WTC11 (cell line): ENCODE data around the gene MCF2L2. TPM values are rescaled to one million over a fixed set of nuclear protein-coding genes. Genes with fewer than 3 reads are reported as not detected.

ENCODE experiments used
- ATAC-seq: fragments of 200-7000 bp; cut with Tn5 transposase; 2 replicates; pipeline ENCODE4 v1.10.0; 2021; ENCODE audit warnings: mild to moderate bottlenecking, moderate library complexity
- CTCF ChIA-PET: fragments of 300-600 bp; sonication (Branson Sonifier 250); formaldehyde crosslinking; loops from one replicate; lab custom pipeline; 2021; ENCODE audit warnings: antibody characterized with exemption; lab: Charles Lee
- POLR2A ChIA-PET: fragments of 350-600 bp; sonication (Branson Sonifier 250); formaldehyde crosslinking; loops from one replicate; lab custom pipeline; 2021; ENCODE audit warnings: antibody characterized with exemption; lab: Charles Lee
- DNase-seq: peaks from one replicate; pipeline ENCODE4 v3.0.0; 2021; ENCODE audit warnings: low spot score
- H3K27ac Mint-ChIP-seq: 2 replicates; pipeline ENCODE4 v1.8.0; 2021; ENCODE audit warnings: mixed read lengths
- H3K27me3 Mint-ChIP-seq: 2 replicates; pipeline ENCODE4 v1.8.0; 2021; ENCODE audit warnings: low read depth, mild to moderate bottlenecking, moderate library complexity, mixed read lengths
- H3K36me3 Mint-ChIP-seq: 2 replicates; pipeline ENCODE4 v1.8.0; 2021; ENCODE audit warnings: mixed read lengths
- H3K4me1 Mint-ChIP-seq: 2 replicates; pipeline ENCODE4 v1.8.0; 2022; ENCODE audit warnings: mixed read lengths
- H3K4me3 Mint-ChIP-seq: 2 replicates; pipeline ENCODE4 v1.8.0; 2021; ENCODE audit warnings: mild to moderate bottlenecking, moderate library complexity, mixed read lengths
- H3K9me3 Mint-ChIP-seq: 2 replicates; pipeline ENCODE4 v1.8.0; 2021; ENCODE audit warnings: mixed read lengths
- ATF1 ChIP-seq: sonication (generic); formaldehyde crosslinking; IDR thresholded peaks from 2 replicates; pipeline ENCODE4 v1.8.1; 2023; ENCODE audit warnings: mild to moderate bottlenecking, moderate library complexity, missing genetic modification reagents
- CBFB ChIP-seq: sonication (generic); formaldehyde crosslinking; IDR thresholded peaks from 2 replicates; pipeline ENCODE4 v1.8.1; 2022; ENCODE audit warnings: mild to moderate bottlenecking, low read depth, missing genetic modification reagents
- CREM ChIP-seq: sonication (generic); formaldehyde crosslinking; IDR thresholded peaks from 2 replicates; pipeline ENCODE4 v1.8.1; 2022; ENCODE audit warnings: mild to moderate bottlenecking, missing genetic modification reagents, moderate library complexity
- ESRRA ChIP-seq: sonication (generic); formaldehyde crosslinking; IDR thresholded peaks from 2 replicates; pipeline ENCODE4 v1.8.1; 2022; ENCODE audit warnings: mild to moderate bottlenecking, missing genetic modification reagents, borderline replicate concordance
- ETV6 ChIP-seq: sonication (generic); formaldehyde crosslinking; IDR thresholded peaks from 2 replicates; pipeline ENCODE4 v1.8.1; 2022; ENCODE audit warnings: mild to moderate bottlenecking, missing genetic modification reagents
- FOXK1 ChIP-seq: sonication (generic); formaldehyde crosslinking; IDR thresholded peaks from 2 replicates; pipeline ENCODE4 v1.8.0; 2022; ENCODE audit warnings: mild to moderate bottlenecking, moderate library complexity, missing genetic modification reagents
- IRF2 ChIP-seq: sonication (generic); formaldehyde crosslinking; IDR thresholded peaks from 2 replicates; pipeline ENCODE4 v1.8.0; 2022; ENCODE audit warnings: low read depth, missing genetic modification reagents, borderline replicate concordance
- MXD4 ChIP-seq: fragments of 250-450 bp; sonication (Bioruptor Pico); IDR thresholded peaks from 2 replicates; pipeline ENCODE4 v1.8.0; 2021; ENCODE audit warnings: mild to moderate bottlenecking, moderate library complexity, borderline replicate concordance
- MYBL2 ChIP-seq: sonication (generic); formaldehyde crosslinking; IDR thresholded peaks from 2 replicates; pipeline ENCODE4 v1.8.1; 2023; ENCODE audit warnings: mild to moderate bottlenecking, moderate library complexity, missing genetic modification reagents
- NFYB ChIP-seq: sonication (generic); formaldehyde crosslinking; conservative IDR thresholded peaks from 2 replicates; pipeline ENCODE4 v1.8.0; 2022; ENCODE audit warnings: low read depth, missing genetic modification reagents
- NR1H2 ChIP-seq: sonication (generic); formaldehyde crosslinking; IDR thresholded peaks from 2 replicates; pipeline ENCODE4 v1.9.0; 2021; ENCODE audit warnings: mild to moderate bottlenecking, moderate library complexity, missing genetic modification reagents
- NR2C2 ChIP-seq: sonication (generic); formaldehyde crosslinking; IDR thresholded peaks from 2 replicates; pipeline ENCODE4 v1.8.0; 2022; ENCODE audit warnings: mild to moderate bottlenecking, missing genetic modification reagents
- PRRX2 ChIP-seq: fragments of 250-450 bp; sonication (Bioruptor Pico); IDR thresholded peaks from 2 replicates; pipeline ENCODE4 v1.8.0; 2021; ENCODE audit warnings: mild to moderate bottlenecking
- SP1 ChIP-seq: sonication (generic); formaldehyde crosslinking; conservative IDR thresholded peaks from 2 replicates; pipeline ENCODE4 v1.8.1; 2022; ENCODE audit warnings: missing genetic modification reagents
- ZNF121 ChIP-seq: sonication (generic); formaldehyde crosslinking; IDR thresholded peaks from 2 replicates; pipeline ENCODE4 v1.8.0; 2023; ENCODE audit warnings: missing genetic modification reagents
- ZNF219 ChIP-seq: sonication (generic); formaldehyde crosslinking; IDR thresholded peaks from 2 replicates; pipeline ENCODE4 v1.8.0; 2023; ENCODE audit warnings: missing genetic modification reagents, mild to moderate bottlenecking, borderline replicate concordance
- ZNF396 ChIP-seq: fragments of 250-450 bp; sonication (Bioruptor Pico); IDR thresholded peaks from 2 replicates; pipeline ENCODE4 v1.8.0; 2021; ENCODE audit warnings: mild to moderate bottlenecking, moderate library complexity, borderline replicate concordance
- total RNA-seq: library from RNA; stranded (reverse); gene quantifications from 3 replicates; pipeline ENCODE4 v1.2.3, GENCODE V29; 2021
- TF ChIP-seq, protein P1 (sequence below): sonication (generic); formaldehyde crosslinking; IDR thresholded peaks from 2 replicates; pipeline ENCODE4 v1.8.0; 2022; ENCODE audit warnings: mild to moderate bottlenecking, missing genetic modification reagents
- TF ChIP-seq, protein P2 (sequence below): sonication (generic); formaldehyde crosslinking; conservative IDR thresholded peaks from 2 replicates; pipeline ENCODE4 v1.8.1; 2023; ENCODE audit warnings: mild to moderate bottlenecking, low read depth, missing genetic modification reagents, moderate library complexity
- TF ChIP-seq, protein P3 (sequence below): sonication (generic); formaldehyde crosslinking; IDR thresholded peaks from 2 replicates; pipeline ENCODE4 v1.8.0; 2022; ENCODE audit warnings: missing genetic modification reagents
- TF ChIP-seq, protein P4 (sequence below): sonication (generic); formaldehyde crosslinking; IDR thresholded peaks from 2 replicates; pipeline ENCODE4 v1.8.1; 2023; ENCODE audit warnings: mild to moderate bottlenecking, missing genetic modification reagents, borderline replicate concordance
- TF ChIP-seq, protein P5 (sequence below): sonication (generic); formaldehyde crosslinking; IDR thresholded peaks from 2 replicates; pipeline ENCODE4 v1.8.0; 2023; ENCODE audit warnings: missing genetic modification reagents

MCF2L2 gene
- total RNA-seq, 1 experiment from 2014 or later: 7.5 TPM

DNA sequence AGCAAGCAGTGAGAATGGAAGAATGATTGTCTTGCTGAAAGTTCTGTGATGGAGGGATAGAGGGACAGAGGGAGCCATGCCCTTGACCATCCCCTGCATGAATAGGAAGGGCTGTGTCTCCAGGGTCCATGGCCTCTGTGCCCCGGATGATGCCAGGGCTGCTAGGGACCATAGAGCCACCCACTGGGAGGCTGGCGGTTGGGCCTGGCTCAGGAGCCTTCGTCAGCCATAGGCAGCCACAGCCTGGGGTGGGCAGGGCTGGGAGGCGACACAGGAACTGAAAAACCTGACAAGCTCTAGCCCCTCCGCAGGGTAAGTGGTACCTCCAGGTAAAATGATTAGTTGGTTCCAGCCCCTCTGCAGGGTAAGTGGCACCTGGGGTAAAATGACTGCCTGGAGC, 246.8 kb downstream of the MCF2L2 start:
- no peak overlapping the region for H3K4me3 Mint-ChIP-seq
- POLR2A ChIA-PET: no interaction called here
- H3K9me3 Mint-ChIP-seq: no peaks in the 10 kb centered on the region
- no peak for ATAC-seq
- H3K27ac Mint-ChIP-seq: no peak overlapping the region
- H3K4me1 Mint-ChIP-seq: peaks cover 9% of the 10 kb centered on the region
- H3K36me3 Mint-ChIP-seq: no peaks in the 10 kb centered on the region
- TF ChIP-seq ZNF219 (CRISPR knock-in tag): no peak
- TF ChIP-seq, protein P1, sequence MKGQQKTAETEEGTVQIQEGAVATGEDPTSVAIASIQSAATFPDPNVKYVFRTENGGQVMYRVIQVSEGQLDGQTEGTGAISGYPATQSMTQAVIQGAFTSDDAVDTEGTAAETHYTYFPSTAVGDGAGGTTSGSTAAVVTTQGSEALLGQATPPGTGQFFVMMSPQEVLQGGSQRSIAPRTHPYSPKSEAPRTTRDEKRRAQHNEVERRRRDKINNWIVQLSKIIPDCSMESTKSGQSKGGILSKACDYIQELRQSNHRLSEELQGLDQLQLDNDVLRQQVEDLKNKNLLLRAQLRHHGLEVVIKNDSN: no peak
- TF ChIP-seq PRRX2: no peak
- TF ChIP-seq MYBL2 (CRISPR knock-in tag): no peak
- TF ChIP-seq ZNF396 (CRISPR knock-in tag): no peak
- TF ChIP-seq CREM: no peak
- H3K27me3 Mint-ChIP-seq: peaks cover 38% of the 10 kb centered on the region
- no peak for DNase-seq
- CTCF ChIA-PET: interaction anchor here (0.9 to 1.8 kb wide), 2 partner anchors 201 to 298 kb away, joined by 3 to 8 read pairs; no protein-coding TSS in a partner anchor

DNA sequence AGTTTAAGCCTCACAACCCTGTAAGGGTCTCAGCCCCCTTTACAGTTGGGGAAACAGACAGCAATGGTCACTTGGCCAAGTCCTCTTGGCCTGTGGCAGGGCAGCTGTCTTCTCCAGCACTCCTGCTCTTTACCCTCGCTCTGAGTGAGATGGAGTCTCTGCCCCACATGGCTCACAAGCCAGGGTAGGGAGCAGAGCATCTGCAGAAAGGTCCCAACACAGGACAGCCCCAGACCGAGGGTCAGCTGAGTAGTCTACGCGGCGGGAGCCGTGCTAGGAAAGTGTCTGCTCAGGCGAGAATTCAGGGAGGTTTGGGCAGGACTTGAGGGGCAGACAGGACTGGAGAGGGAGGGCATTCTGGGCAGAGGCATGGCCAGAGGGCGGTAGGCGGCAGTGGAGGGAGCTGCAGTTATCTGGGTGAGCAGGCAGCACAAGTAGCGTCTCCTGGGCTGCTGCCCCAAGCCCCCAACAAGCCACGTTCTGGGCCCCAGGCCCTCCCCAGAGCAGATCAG, 247.6 kb downstream of the MCF2L2 start:
- Mint-ChIP-seq H3K4me1 (peaks cover 9% of the 10 kb centered on the region), H3K36me3 (no peaks in the 10 kb centered on the region), H3K27ac (no peak overlapping the region), H3K27me3 (peaks cover 44% of the 10 kb centered on the region), H3K4me3 (no peak overlapping the region), H3K9me3 (no peaks in the 10 kb centered on the region)
- TF ChIP-seq CBFB (no peak), NFYB (no peak), FOXK1 (CRISPR knock-in tag) (no peak), ATF1 (CRISPR knock-in tag) (no peak), ESRRA (CRISPR knock-in tag) (no peak), IRF2 (CRISPR knock-in tag) (no peak), MXD4 (CRISPR knock-in tag) (no peak), NR2C2 (CRISPR knock-in tag) (no peak), SP1 (CRISPR knock-in tag) (no peak), ZNF121 (CRISPR knock-in tag) (no peak), MYBL2 (CRISPR knock-in tag) (no peak), NR1H2 (CRISPR knock-in tag) (no peak), ETV6 (no peak)
- TF ChIP-seq, protein P2, sequence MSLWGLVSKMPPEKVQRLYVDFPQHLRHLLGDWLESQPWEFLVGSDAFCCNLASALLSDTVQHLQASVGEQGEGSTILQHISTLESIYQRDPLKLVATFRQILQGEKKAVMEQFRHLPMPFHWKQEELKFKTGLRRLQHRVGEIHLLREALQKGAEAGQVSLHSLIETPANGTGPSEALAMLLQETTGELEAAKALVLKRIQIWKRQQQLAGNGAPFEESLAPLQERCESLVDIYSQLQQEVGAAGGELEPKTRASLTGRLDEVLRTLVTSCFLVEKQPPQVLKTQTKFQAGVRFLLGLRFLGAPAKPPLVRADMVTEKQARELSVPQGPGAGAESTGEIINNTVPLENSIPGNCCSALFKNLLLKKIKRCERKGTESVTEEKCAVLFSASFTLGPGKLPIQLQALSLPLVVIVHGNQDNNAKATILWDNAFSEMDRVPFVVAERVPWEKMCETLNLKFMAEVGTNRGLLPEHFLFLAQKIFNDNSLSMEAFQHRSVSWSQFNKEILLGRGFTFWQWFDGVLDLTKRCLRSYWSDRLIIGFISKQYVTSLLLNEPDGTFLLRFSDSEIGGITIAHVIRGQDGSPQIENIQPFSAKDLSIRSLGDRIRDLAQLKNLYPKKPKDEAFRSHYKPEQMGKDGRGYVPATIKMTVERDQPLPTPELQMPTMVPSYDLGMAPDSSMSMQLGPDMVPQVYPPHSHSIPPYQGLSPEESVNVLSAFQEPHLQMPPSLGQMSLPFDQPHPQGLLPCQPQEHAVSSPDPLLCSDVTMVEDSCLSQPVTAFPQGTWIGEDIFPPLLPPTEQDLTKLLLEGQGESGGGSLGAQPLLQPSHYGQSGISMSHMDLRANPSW: no peak
- TF ChIP-seq, protein P3, sequence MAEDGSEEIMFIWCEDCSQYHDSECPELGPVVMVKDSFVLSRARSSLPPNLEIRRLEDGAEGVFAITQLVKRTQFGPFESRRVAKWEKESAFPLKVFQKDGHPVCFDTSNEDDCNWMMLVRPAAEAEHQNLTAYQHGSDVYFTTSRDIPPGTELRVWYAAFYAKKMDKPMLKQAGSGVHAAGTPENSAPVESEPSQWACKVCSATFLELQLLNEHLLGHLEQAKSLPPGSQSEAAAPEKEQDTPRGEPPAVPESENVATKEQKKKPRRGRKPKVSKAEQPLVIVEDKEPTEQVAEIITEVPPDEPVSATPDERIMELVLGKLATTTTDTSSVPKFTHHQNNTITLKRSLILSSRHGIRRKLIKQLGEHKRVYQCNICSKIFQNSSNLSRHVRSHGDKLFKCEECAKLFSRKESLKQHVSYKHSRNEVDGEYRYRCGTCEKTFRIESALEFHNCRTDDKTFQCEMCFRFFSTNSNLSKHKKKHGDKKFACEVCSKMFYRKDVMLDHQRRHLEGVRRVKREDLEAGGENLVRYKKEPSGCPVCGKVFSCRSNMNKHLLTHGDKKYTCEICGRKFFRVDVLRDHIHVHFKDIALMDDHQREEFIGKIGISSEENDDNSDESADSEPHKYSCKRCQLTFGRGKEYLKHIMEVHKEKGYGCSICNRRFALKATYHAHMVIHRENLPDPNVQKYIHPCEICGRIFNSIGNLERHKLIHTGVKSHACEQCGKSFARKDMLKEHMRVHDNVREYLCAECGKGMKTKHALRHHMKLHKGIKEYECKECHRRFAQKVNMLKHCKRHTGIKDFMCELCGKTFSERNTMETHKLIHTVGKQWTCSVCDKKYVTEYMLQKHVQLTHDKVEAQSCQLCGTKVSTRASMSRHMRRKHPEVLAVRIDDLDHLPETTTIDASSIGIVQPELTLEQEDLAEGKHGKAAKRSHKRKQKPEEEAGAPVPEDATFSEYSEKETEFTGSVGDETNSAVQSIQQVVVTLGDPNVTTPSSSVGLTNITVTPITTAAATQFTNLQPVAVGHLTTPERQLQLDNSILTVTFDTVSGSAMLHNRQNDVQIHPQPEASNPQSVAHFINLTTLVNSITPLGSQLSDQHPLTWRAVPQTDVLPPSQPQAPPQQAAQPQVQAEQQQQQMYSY (CRISPR knock-in tag): no peak
- TF ChIP-seq, protein P4, sequence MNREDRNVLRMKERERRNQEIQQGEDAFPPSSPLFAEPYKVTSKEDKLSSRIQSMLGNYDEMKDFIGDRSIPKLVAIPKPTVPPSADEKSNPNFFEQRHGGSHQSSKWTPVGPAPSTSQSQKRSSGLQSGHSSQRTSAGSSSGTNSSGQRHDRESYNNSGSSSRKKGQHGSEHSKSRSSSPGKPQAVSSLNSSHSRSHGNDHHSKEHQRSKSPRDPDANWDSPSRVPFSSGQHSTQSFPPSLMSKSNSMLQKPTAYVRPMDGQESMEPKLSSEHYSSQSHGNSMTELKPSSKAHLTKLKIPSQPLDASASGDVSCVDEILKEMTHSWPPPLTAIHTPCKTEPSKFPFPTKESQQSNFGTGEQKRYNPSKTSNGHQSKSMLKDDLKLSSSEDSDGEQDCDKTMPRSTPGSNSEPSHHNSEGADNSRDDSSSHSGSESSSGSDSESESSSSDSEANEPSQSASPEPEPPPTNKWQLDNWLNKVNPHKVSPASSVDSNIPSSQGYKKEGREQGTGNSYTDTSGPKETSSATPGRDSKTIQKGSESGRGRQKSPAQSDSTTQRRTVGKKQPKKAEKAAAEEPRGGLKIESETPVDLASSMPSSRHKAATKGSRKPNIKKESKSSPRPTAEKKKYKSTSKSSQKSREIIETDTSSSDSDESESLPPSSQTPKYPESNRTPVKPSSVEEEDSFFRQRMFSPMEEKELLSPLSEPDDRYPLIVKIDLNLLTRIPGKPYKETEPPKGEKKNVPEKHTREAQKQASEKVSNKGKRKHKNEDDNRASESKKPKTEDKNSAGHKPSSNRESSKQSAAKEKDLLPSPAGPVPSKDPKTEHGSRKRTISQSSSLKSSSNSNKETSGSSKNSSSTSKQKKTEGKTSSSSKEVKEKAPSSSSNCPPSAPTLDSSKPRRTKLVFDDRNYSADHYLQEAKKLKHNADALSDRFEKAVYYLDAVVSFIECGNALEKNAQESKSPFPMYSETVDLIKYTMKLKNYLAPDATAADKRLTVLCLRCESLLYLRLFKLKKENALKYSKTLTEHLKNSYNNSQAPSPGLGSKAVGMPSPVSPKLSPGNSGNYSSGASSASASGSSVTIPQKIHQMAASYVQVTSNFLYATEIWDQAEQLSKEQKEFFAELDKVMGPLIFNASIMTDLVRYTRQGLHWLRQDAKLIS (CRISPR knock-in tag): no peak
- TF ChIP-seq, protein P5, sequence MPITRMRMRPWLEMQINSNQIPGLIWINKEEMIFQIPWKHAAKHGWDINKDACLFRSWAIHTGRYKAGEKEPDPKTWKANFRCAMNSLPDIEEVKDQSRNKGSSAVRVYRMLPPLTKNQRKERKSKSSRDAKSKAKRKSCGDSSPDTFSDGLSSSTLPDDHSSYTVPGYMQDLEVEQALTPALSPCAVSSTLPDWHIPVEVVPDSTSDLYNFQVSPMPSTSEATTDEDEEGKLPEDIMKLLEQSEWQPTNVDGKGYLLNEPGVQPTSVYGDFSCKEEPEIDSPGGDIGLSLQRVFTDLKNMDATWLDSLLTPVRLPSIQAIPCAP (CRISPR knock-in tag): no peak
- ChIA-PET CTCF (interaction anchor here (0.9 to 1.8 kb wide), 3 partner anchors 72 to 299 kb away, joined by 3 to 8 read pairs (median 3); partner anchors contain the start of gene B3GNT5), POLR2A (no interaction called here)
- ATAC-seq (no peak), DNase-seq (no peak)
